AG09319 (cell line): ENCODE measurements around the gene PAM.
"Not testable (repeated sequence)": the region's sequence is repeated elsewhere in the genome, so short reads cannot be mapped to it uniquely, and the experiment has no call there.

Experiments
- DNase-seq: peaks from one replicate; pipeline ENCODE4 v3.0.0-alpha.2; 2010; ENCODE audit warnings: low read depth; ENCODE audit errors: extremely low read depth
- CTCF ChIP-seq: IDR thresholded peaks from 2 replicates; pipeline ENCODE4 v1.5.1; 2011; ENCODE audit warnings: low read depth, mild to moderate bottlenecking, inconsistent platforms, low read length, moderate library complexity

PAM gene

DNA sequence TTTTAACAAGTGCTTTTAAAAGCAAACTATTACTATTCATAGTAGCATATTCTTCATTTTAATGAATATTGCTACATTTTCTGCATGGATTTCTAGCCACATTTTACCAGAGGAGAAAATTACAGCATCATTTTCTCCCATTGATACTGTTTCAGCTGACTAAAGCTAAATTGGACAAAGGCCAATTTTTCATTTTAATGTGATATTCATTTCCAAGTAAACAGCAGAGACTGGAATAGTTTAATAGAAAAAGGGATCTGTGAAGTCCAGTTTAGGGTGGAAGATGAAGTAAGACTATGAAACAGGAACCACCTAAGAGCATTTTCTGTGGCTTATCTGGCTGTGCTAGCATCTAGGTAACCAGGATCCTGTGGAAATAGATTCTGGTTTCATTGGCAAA is 236.7 kb downstream of the PAM start:
- no peak for TF ChIP-seq CTCF
- DNase-seq = no peak

GRCh38 chr5:102996011-102996575 is 241.0 kb downstream of the PAM start:
- DNase-seq = no peak
- TF ChIP-seq CTCF = no peak

- no peak for TF ChIP-seq CTCF
- no peak for DNase-seq
Observed at GRCh38 chr5:102998224-102998623, 243.1 kb downstream of the PAM start.

GRCh38 chr5:102999191-102999590 is 244.1 kb downstream of the PAM start:
- no peak for TF ChIP-seq CTCF
- no peak for DNase-seq

DNA sequence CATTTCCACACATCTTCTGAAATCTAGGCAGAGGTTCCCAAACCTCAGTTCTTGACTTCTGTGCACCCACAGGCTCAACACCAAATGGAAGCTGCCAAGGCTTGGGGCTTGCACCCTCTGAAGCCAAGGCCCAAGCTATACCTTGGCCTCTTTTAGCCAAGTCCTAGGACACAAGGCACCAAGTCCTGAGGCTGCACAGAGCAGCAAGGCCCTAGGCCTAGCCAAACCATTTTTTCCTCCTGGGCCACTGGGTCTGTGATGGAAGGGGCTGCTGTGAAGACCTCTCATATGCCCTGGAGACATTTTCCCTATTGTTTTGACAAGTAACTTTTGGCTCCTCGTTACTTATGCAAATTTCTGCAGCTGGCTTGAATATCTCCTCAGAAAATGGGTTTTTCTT is 244.5 kb downstream of the PAM start:
- DNase-seq = not testable (repeated sequence)

DNA sequence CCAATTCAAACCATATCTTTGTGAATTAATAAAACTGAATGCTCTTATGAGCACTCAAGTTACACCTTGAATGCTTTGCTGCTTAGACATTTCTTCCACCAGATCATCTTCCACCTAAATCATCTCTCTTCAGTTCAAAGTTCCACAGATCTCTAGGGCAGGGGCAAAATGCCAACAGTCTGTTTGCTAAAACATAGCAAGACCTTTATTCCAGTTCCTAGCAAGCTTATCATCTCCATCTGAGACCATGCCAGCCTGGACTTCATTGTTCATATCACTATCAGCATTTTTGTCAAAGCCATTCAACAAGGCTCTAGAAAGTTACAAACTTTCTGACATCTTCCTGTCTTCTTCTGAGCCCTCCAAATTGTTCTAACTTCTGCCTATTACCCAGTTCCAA is 245.0 kb downstream of the PAM start:
- DNase-seq = no peak
- TF ChIP-seq CTCF = no peak

- no peak for DNase-seq
- no peak for TF ChIP-seq CTCF
Observed at GRCh38 chr5:103003872-103004271, 248.8 kb downstream of the PAM start.

- TF ChIP-seq CTCF = no peak
- DNase-seq = no peak
Observed at GRCh38 chr5:103005276-103005675, 250.2 kb downstream of the PAM start.
